Placental epithelial cell (primary cell): Measurements from ENCODE around the gene LAMTOR2. TPM values are rescaled to one million over a fixed set of nuclear protein-coding genes. Genes with fewer than 3 reads are reported as not detected.

ENCODE experiments used
- total RNA-seq: library from RNA; depleted of rRNA; stranded (reverse); fragments of >200 nt; gene quantifications from 2 replicates; pipeline ENCODE4 v1.2.3, GENCODE V29; 2012

The LAMTOR2 gene
- 43.8 and 72.2 TPM in 2 replicates for total RNA-seq

DNA sequence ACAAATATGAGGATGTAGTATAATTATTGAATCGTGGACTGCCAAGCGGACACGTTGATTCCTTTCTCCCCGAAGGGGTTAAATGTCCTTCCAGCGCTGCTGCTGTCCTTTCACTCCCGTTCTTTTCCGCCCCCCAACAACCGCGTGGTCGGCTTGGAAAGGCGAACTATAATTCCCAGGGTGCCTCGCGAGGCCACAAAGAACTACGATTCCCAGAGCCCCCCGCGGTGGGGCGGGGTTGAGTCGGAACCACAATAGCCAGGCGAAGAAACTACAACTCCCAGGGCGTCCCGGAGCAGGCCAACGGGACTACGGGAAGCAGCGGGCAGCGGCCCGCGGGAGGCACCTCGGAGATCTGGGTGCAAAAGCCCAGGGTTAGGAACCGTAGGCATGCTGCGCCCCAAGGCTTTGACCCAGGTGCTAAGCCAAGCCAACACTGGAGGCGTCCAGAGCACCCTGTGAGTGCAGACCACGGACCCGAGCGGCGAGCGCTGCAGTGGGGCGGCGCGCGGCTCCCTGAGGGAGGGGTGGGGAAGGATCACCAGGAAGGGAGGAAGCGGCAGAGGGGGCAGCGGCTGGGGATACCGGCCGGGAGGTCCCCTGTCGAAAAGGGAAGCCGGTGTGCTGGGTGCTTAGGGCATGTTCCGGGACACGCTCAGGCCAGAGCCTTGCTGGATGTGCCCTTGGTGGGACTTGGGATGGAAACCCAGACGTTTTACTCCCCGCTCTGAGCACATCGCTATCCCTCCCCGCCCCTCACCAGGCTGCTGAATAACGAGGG, at the start of gene LAMTOR2:
Gene LAMTOR2 (plus strand): TSS at position 283 of the 781 bp plus-strand sequence. CDS start 108 bp downstream, at position 391.

DNA sequence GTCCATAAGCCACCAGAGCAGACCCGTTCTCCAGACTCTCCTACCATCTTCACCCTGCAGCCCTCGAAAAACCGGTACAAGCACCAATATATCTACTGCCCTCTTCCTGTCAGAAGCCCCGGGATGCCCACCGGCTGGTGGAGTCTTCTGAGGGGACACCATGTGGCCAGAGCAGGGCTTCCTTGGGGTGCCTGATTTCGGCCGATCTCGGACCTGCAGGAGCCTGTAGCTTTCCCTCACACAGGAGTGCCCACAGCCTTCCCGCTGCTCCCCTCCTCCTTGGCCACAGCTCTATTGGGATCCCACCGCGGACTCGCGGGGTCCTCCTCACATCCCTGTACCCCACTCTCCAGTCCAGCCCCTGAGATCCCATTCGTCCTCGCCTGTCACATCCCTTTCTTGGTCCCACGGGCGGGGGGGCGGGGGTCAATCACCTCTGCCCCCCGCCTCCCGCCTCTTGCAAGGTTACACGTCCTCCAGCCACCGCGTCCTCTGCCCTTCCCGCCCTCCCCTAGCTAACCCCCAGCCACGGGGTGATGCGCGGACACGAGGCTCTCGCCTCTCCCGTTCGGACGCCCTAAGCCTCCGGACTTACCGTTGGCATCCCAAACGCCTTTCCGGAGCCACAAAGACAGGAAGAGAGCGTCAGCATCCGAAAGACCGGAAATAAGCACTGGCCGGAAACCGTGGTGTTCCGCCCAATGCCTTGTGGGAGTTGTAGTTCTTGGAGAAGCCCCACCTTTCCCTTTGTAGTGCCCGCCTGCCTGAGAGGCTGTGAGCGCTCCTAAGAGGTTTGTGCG, 34.1 kb upstream of the LAMTOR2 start, which contains the start of gene SSR2:
Gene SSR2 (minus strand): TSS at position 659 of the 800 bp plus-strand sequence. CDS start 784 bp downstream, outside the sequence.

DNA sequence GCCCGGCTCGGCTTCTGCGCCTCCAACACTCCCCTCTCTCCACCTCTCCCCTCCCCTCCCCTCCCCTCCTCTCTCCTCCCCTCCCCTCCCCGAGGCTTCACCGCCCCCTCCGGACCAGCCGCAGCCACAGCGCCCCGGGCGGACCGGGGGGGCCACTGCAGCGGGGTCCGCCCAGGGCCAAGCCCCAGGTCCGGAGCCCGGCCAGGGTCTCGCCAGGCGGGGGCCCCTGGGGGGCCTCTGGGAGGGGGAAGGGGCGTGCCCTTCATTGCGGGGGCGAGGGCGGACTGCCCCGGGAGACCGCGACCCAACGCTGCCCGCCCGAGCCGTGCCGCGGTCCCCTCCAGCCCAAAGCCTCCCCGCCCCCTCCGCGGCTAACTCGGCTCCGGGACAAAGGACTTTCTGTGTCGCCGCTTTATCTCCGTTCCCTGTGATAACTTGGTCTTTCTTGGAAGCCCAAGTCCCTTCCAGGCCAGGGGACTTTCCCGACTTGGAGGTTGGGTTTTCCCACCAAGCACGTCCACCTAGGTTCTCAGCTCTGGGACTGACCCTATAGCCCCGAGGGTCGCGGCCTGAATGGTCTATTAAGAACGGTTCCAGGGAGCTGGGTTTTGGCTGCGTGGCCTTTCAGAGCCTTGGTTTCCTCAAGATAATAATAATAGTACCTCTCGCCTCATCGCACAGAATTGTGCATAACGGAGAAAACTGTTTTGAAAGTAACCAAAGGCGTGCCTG, 648 bp upstream of the LAMTOR2 start, which contains the start of gene UBQLN4:
Gene UBQLN4 (minus strand): TSS at position 31 of the 732 bp plus-strand sequence. CDS start 97 bp downstream, outside the sequence.

DNA sequence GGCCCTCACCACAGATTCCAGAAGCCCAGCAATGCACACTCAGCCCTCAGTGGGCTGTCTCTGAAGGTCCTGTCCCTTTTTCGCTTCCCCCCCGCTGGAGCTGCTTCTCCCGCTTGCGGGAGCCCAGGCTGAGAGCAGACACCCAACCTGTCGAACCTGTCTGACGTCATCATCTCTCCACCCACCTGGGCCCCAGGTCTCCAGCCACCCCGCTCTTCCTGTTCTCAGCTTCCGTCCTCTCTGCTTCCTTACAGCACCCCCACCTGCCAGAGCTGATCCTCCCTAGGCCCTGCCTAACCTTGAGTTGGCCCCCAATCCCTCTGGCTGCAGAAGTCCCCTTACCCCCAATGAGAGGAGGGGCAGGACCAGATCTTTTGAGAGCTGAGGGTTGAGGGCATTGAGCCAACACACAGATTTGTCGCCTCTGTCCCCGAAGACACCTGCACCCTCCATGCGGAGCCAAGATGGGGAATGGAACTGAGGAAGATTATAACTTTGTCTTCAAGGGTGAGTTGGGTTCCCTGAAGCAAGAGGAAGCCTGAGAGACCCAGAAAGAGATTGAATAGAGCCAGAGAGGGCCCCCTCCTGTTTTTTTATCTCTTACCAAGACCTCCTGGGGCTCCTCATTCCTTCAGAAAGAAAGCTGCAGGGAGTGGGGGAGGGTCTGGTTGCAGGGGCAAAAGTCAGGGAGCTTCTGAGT, 6.5 kb downstream of the LAMTOR2 start, which contains the start of gene RAB25:
Gene RAB25 (plus strand): TSS at position 224 of the 700 bp plus-strand sequence. CDS start 241 bp downstream, at position 465.

DNA sequence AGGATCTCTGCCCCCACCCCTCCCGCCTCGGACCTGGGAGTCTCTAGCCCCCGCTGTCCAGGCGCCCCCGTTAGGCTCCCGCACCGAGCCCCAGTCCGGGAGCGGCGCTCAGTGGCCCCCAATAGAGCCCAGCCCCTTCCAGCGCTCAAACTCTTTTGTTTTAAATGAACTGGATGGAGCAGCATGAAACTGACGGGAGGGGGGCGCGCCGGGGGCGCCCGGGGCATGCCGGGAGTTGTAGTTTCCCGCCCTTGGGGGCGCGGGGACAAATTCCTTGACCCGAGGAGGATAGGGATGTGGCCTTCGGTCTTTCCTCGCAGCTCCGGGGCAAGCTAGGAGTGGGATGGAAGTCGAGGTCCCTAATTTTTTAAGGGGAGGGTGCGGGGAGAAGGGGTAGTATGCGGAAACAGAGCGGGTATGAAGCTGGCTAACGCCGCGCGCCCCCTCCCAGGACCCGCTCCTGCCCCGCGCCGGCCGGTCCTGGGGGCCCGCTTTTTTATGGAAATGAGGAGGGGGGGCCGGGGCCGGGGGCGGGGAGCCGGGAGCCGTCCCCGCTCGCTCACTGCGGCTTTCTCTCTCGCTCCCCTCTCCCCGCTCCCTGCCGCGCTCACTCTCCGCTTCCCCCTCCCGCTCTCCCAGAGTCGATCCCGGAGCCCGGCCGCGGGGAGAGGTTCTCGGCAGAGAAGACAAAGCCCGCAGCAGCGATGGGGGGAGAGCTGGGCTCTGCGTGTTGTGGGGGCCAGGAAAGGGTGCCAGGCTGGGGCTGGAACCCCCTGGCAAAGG, 27.9 kb downstream of the LAMTOR2 start, which contains the start of gene MEX3A:
Gene MEX3A (minus strand): TSS at position 157 of the 783 bp plus-strand sequence. CDS start 467 bp downstream, outside the sequence.

Other genes starting within 250 kb of the LAMTOR2 start
- 27.5 and 40.4 TPM in 2 replicates for gene GON4L, start 197.6 kb upstream of the LAMTOR2 start, total RNA-seq
- gene SYT11, start 195.2 kb upstream of the LAMTOR2 start, total RNA-seq, result 0.39 and 0.54 TPM in 2 replicates
- gene RIT1, start 143.4 kb upstream of the LAMTOR2 start, total RNA-seq, result 32.6 and 34.5 TPM in 2 replicates
- gene KHDC4, start 120.4 kb upstream of the LAMTOR2 start, total RNA-seq, result 25.9 and 27.1 TPM in 2 replicates
- not detected in 2 replicates for gene RXFP4, start 113.1 kb upstream of the LAMTOR2 start, total RNA-seq
- 42.7 and 50.3 TPM in 2 replicates for gene ARHGEF2, start 76.2 kb upstream of the LAMTOR2 start, total RNA-seq
- 373 and 566 TPM in 2 replicates for gene SSR2, start 33.8 kb upstream of the LAMTOR2 start, total RNA-seq
- 18.8 and 34.3 TPM in 2 replicates for gene UBQLN4, start 984 bp upstream of the LAMTOR2 start, total RNA-seq
- gene RAB25, start 6.4 kb downstream of the LAMTOR2 start, total RNA-seq, result 62.4 and 69.0 TPM in 2 replicates
- 2.9 and 4.7 TPM in 2 replicates for gene MEX3A, start 27.7 kb downstream of the LAMTOR2 start, total RNA-seq
- gene LMNA, start 59.9 kb downstream of the LAMTOR2 start, total RNA-seq, result 709 and 1,013 TPM in 2 replicates
- gene SEMA4A, start 98.8 kb downstream of the LAMTOR2 start, total RNA-seq, result 7.9 and 12.6 TPM in 2 replicates
- 7.9 and 18.0 TPM in 2 replicates for gene SLC25A44, start 139.3 kb downstream of the LAMTOR2 start, total RNA-seq
- gene PMF1, start 158.2 kb downstream of the LAMTOR2 start, total RNA-seq, result 56.9 and 58.9 TPM in 2 replicates
- 0.54 and 1.6 TPM in 2 replicates for gene BGLAP, start 187.4 kb downstream of the LAMTOR2 start, total RNA-seq
- 1.6 and 1.7 TPM in 2 replicates for gene PAQR6, start 193.3 kb downstream of the LAMTOR2 start, total RNA-seq
- 52.2 and 65.3 TPM in 2 replicates for gene SMG5, start 228.0 kb downstream of the LAMTOR2 start, total RNA-seq
- gene TMEM79, start 229.5 kb downstream of the LAMTOR2 start, total RNA-seq, result 3.1 and 3.3 TPM in 2 replicates
- 75.3 and 79.3 TPM in 2 replicates for gene GLMP, start 240.9 kb downstream of the LAMTOR2 start, total RNA-seq
- 0.87 TPM in 1 of 2 replicates, not detected in the other for gene VHLL, start 244.5 kb downstream of the LAMTOR2 start, total RNA-seq